ENCODE measurements around the gene RBMS2. TPM values are rescaled to one million over a fixed set of nuclear protein-coding genes. Genes with fewer than 3 reads are reported as not detected.
"Not testable (repeated sequence)": the region's sequence is repeated elsewhere in the genome, so short reads cannot be mapped to it uniquely, and the experiment has no call there.

The RBMS2 gene
- total RNA-seq, 6 donors from 2014 or later, result 43.0 to 113 (median 78.4) TPM

- peak; percentile 97 for ATAC-seq (ENCODE audit: low FRiP score in 2 of 2)
- Histone ChIP-seq H3K4me1 (peaks cover 8 to 20% (median 16%) of the 10 kb centered on the region in 4 donors), H3K4me3 (peak within 1 kb of the TSS; percentile 59 to 73 (median 68)), H3K9me3 (no peaks in the 10 kb centered on the region), H3K27me3 (no peaks in the 10 kb centered on the region), H3K36me3 (no peaks in the 10 kb centered on the region), H3K27ac (peak within 1 kb of the TSS in 3 of 4 donors; percentile 4 to 66 (median 20))
- 19 to 23% methylated on average over 46 to 56 of the region's 59 CpGs for WGBS, 2 donors
- TF ChIP-seq POLR2AphosphoS5 (IDR thresholded peaks at IDR 0.05) (no peak), CTCF (IDR thresholded peaks at IDR 0.05) (no peak), POLR2A (IDR thresholded peaks at IDR 0.05) (no peak), EP300 (IDR thresholded peaks at IDR 0.05) (no peak)
- DNase-seq, result peak; percentile 82 to 93
Observed at GRCh38 chr12:56488041-56488955, 33.3 kb upstream of the RBMS2 start, which contains the start of gene GLS2. Gene GLS2 (minus strand): TSS chr12:56488161. CDS start chr12:56488118, 43 bp downstream.

GRCh38 chr12:56490360-56490759 is 31.3 kb upstream of the RBMS2 start:
- no peaks in the 10 kb centered on the region for H3K36me3 ChIP-seq
- no peaks in the 10 kb centered on the region for H3K9me3 ChIP-seq
- no peak for DNase-seq
- no peak for ATAC-seq (ENCODE audit: low FRiP score in 2 of 2)
- no peak overlapping the region for H3K4me3 ChIP-seq
- H3K27me3 ChIP-seq, result no peaks in the 10 kb centered on the region
- peaks cover 8 to 20% (median 16%) of the 10 kb centered on the region in 4 donors for H3K4me1 ChIP-seq
- TF ChIP-seq EP300 (IDR thresholded peaks at IDR 0.05) (no peak), POLR2A (IDR thresholded peaks at IDR 0.05) (no peak), CTCF (IDR thresholded peaks at IDR 0.05) (no peak)
- H3K27ac ChIP-seq, result no peak overlapping the region

- not testable (repeated sequence) for ATAC-seq (ENCODE audit: low FRiP score in 2 of 2); H3K4me1 ChIP-seq; H3K27ac ChIP-seq; H3K9me3 ChIP-seq; H3K27me3 ChIP-seq; H3K36me3 ChIP-seq; H3K4me3 ChIP-seq
- 79 to 92% methylated on average over 23 to 25 of the region's 31 CpGs for WGBS, 2 donors
- peak in 1 of 2 donors; percentile 73 for DNase-seq
Observed at GRCh38 chr12:56493409-56494105, 28.1 kb upstream of the RBMS2 start.

GRCh38 chr12:56494106-56494415 is 27.6 kb upstream of the RBMS2 start:
- not testable (repeated sequence) for H3K9me3 ChIP-seq; DNase-seq; H3K27ac ChIP-seq; H3K36me3 ChIP-seq; H3K27me3 ChIP-seq; ATAC-seq (ENCODE audit: low FRiP score in 2 of 2); H3K4me3 ChIP-seq; H3K4me1 ChIP-seq
- 89 to 90% methylated on average over 2 to 11 of the region's 15 CpGs for WGBS, 2 donors

- H3K27me3 ChIP-seq; H3K9me3 ChIP-seq; H3K4me3 ChIP-seq; H3K4me1 ChIP-seq; H3K27ac ChIP-seq; ATAC-seq (ENCODE audit: low FRiP score in 2 of 2); H3K36me3 ChIP-seq: not testable (repeated sequence)
- peak in 1 of 2 donors; percentile 76 for DNase-seq
- WGBS, 2 donors, result 93 to 100% methylated on average over 10 to 20 of the region's 27 CpGs
Observed at GRCh38 chr12:56494481-56494880, 27.1 kb upstream of the RBMS2 start.

- 15 to 16% methylated on average over 13 to 17 of the region's 17 CpGs for WGBS, 2 donors
- TF ChIP-seq CTCF (IDR thresholded peaks at IDR 0.05), result peak in 5 of 6 experiments; percentile 6 to 57 (median 31)
- not testable (repeated sequence) for H3K27me3 ChIP-seq; H3K27ac ChIP-seq; H3K4me1 ChIP-seq; H3K36me3 ChIP-seq; H3K9me3 ChIP-seq; H3K4me3 ChIP-seq; ATAC-seq (ENCODE audit: low FRiP score in 2 of 2)
- peak in 1 of 2 donors; percentile 55 for DNase-seq
Observed at GRCh38 chr12:56496704-56497103, 24.9 kb upstream of the RBMS2 start.

- H3K9me3 ChIP-seq; ATAC-seq (ENCODE audit: low FRiP score in 2 of 2); H3K4me3 ChIP-seq; H3K36me3 ChIP-seq; H3K27ac ChIP-seq; H3K27me3 ChIP-seq; DNase-seq; H3K4me1 ChIP-seq: not testable (repeated sequence)
- 73 to 75% methylated on average over 14 of the region's 14 CpGs for WGBS, 2 donors
Observed at GRCh38 chr12:56498126-56498902, 23.3 kb upstream of the RBMS2 start.

- H3K4me1 ChIP-seq; H3K4me3 ChIP-seq; H3K27me3 ChIP-seq; H3K27ac ChIP-seq; H3K36me3 ChIP-seq; DNase-seq; ATAC-seq (ENCODE audit: low FRiP score in 2 of 2); H3K9me3 ChIP-seq: not testable (repeated sequence)
- WGBS, 2 donors, result 84 to 85% methylated on average over 9 of the region's 9 CpGs
Observed at GRCh38 chr12:56499452-56499851, 22.2 kb upstream of the RBMS2 start.

GRCh38 chr12:56499879-56500278 is 21.7 kb upstream of the RBMS2 start:
- not testable (repeated sequence) for H3K27me3 ChIP-seq; H3K27ac ChIP-seq; H3K4me1 ChIP-seq; ATAC-seq (ENCODE audit: low FRiP score in 2 of 2); H3K4me3 ChIP-seq; H3K36me3 ChIP-seq; H3K9me3 ChIP-seq
- 84 to 91% methylated on average over 13 of the region's 13 CpGs for WGBS, 2 donors
- peak in 1 of 2 donors; percentile 37 for DNase-seq

Measured in upper lobe of left lung (tissue), 6 donors.